K562 (cell line): Measurements from ENCODE around the gene OR52E4. TPM values are rescaled to one million over a fixed set of nuclear protein-coding genes. Genes with fewer than 3 reads are reported as not detected.

Experiments
- ATAC-seq: fragments of 200-7000 bp; cut with Tn5 transposase; 3 replicates; pipeline ENCODE4 v1.9.1; 2020; ENCODE audit warnings: moderate library complexity
- BruUV-seq: library from RNA; stranded (reverse); fragments of 400-500 nt; replicated peaks from 2 replicates; lab custom pipeline; 2021; lab: Mats Ljungman, UMichigan
- CTCF ChIA-PET: fragments of 300-600 bp; formaldehyde crosslinking; extraction: SDS; loops from one replicate; lab custom pipeline; 2021; ENCODE audit warnings: low intra/inter-chr PET ratio; lab: Yijun Ruan, JAX
- POLR2A ChIA-PET: fragments of 300-600, 350-650 bp; sonication (Branson Sonifier 250); formaldehyde crosslinking; extraction: SDS; loops from one replicate; lab custom pipeline; 2021; ENCODE audit warnings: antibody characterized with exemption, inconsistent platforms; lab: Yijun Ruan, JAX
- DNase-seq, 4 experiments: peaks; one replicate each; pipeline versions ENCODE4 v3.0.0 to v3.0.0-alpha.2; 2011 to 2018; ENCODE audit warnings: low spot score in 3 of 4, mixed read lengths in 3 of 4; ENCODE audit errors: extremely low read depth in 1 of 4
- FAIRE-seq: peaks from 2 replicates; lab custom pipeline; 2011; peaks lifted over from hg19 to GRCh38; lab: Jason Lieb, UNC
- H2AFZ ChIP-seq: 2 replicates; pipeline ENCODE4 v1.6.0; 2011; ENCODE audit warnings: low read depth, low read length, control low read depth, inconsistent platforms
- H3K27ac ChIP-seq: fragments of 200-600 bp; 3 replicates; pipeline ENCODE4 v1.8.0; 2011; ENCODE audit warnings: low read depth, mild to moderate bottlenecking, control low read depth, inconsistent platforms, low read length, moderate library complexity, mixed read lengths; ENCODE audit errors: extremely low read depth
- H3K27me3 ChIP-seq, 2 experiments: fragments of 300-600 bp in 1 of 2; 2 replicates in 1 of 2; 3 replicates in 1 of 2; pipeline versions ENCODE4 v1.6.0 to v1.8.0; 2011; ENCODE audit warnings: inconsistent platforms in 2 of 2, low read length in 2 of 2, mild to moderate bottlenecking in 1 of 2, mixed read lengths in 1 of 2, moderate library complexity in 1 of 2; ENCODE audit not compliant: control insufficient read depth in 2 of 2, insufficient read depth in 2 of 2
- H3K36me3 ChIP-seq: fragments of 300-600 bp; 3 replicates; pipeline ENCODE4 v1.8.0; 2011; ENCODE audit warnings: mild to moderate bottlenecking, low read length, inconsistent platforms; ENCODE audit not compliant: control insufficient read depth, insufficient read depth
- H3K4me1 ChIP-seq, 2 experiments: fragments of 200-600 bp in 1 of 2; replicated peaks in 1 of 2; 2 replicates in 1 of 2; 3 replicates in 1 of 2; pipeline versions ENCODE4 v1.5.1 to v1.8.0; 2011; ENCODE audit warnings: inconsistent platforms in 2 of 2, low read length in 2 of 2, mild to moderate bottlenecking in 1 of 2, mixed read lengths in 1 of 2, moderate library complexity in 1 of 2; ENCODE audit not compliant: control insufficient read depth in 2 of 2, insufficient read depth in 2 of 2
- H3K4me2 ChIP-seq: 2 replicates; pipeline ENCODE4 v1.6.1; 2011; ENCODE audit warnings: low read length, control low read depth, inconsistent platforms, mixed read lengths; ENCODE audit not compliant: insufficient read depth
- H3K4me3 ChIP-seq: fragments of 200-600 bp; sonication (generic), shearing (Covaris generic); 2 replicates; pipeline ENCODE4 v1.5.1; 2016; ENCODE audit warnings: control low read depth, inconsistent platforms
- H3K79me2 ChIP-seq: fragments of 200-600 bp; 3 replicates; pipeline ENCODE4 v1.8.0; 2011; ENCODE audit warnings: low read length, inconsistent platforms; ENCODE audit not compliant: control insufficient read depth, insufficient read depth
- H3K9ac ChIP-seq, 2 experiments: 2 replicates each; pipeline versions ENCODE4 v1.6.0 to v1.6.1; 2011; ENCODE audit warnings: low read depth in 2 of 2, low read length in 2 of 2, control low read depth in 1 of 2, inconsistent platforms in 1 of 2, mild to moderate bottlenecking in 1 of 2, mixed read lengths in 1 of 2; ENCODE audit not compliant: insufficient read depth in 1 of 2
- H3K9me1 ChIP-seq: one replicate; pipeline ENCODE4 v1.6.0; 2011; ENCODE audit warnings: inconsistent platforms, mild to moderate bottlenecking, low read length, moderate library complexity; ENCODE audit not compliant: control insufficient read depth, insufficient read depth
- H3K9me3 ChIP-seq: replicated peaks from 2 replicates; pipeline ENCODE4 v1.5.1; 2011; ENCODE audit warnings: low read depth, low read length, inconsistent platforms; ENCODE audit not compliant: control insufficient read depth, insufficient read depth
- H4K20me1 ChIP-seq: replicated peaks from 2 replicates; pipeline ENCODE4 v1.6.1; 2011; ENCODE audit warnings: low read length, inconsistent platforms, mixed read lengths; ENCODE audit not compliant: control insufficient read depth, insufficient read depth
- CHCHD3 ChIP-seq: fragments of 250-450 bp; sonication (Bioruptor Pico); IDR thresholded peaks from 2 replicates; pipeline ENCODE4 v2.1.2; 2022; ENCODE audit warnings: mild to moderate bottlenecking
- COPS2 ChIP-seq: fragments of 450-650 bp; conservative IDR thresholded peaks from 2 replicates; pipeline ENCODE4 v1.6.1; 2016; ENCODE audit warnings: mild to moderate bottlenecking, moderate library complexity
- CREB5 ChIP-seq: fragments of 250-450 bp; sonication (Bioruptor Pico); IDR thresholded peaks from 2 replicates; pipeline ENCODE4 v1.5.0; 2020; ENCODE audit warnings: mild to moderate bottlenecking
- DEAF1 ChIP-seq: fragments of 450-650 bp; formaldehyde crosslinking; IDR thresholded peaks from 2 replicates; pipeline ENCODE4 v1.4.0; 2020; ENCODE audit warnings: mild to moderate bottlenecking, moderate library complexity
- E2F3 ChIP-seq: fragments of 250-450 bp; sonication (Bioruptor Pico); IDR thresholded peaks from 2 replicates; pipeline ENCODE4 v1.4.0; 2020; ENCODE audit warnings: mild to moderate bottlenecking
- EP400 ChIP-seq: fragments of 450-650 bp; IDR thresholded peaks from 2 replicates; pipeline ENCODE4 v1.6.1; 2017; ENCODE audit warnings: antibody characterized with exemption, mild to moderate bottlenecking, moderate library complexity
- KAT7 ChIP-seq: sonication (generic); formaldehyde crosslinking; IDR thresholded peaks from 2 replicates; pipeline ENCODE4 v1.8.0; 2022; ENCODE audit warnings: missing genetic modification reagents, mild to moderate bottlenecking, borderline replicate concordance
- L3MBTL2 ChIP-seq: fragments of 450-650 bp; IDR thresholded peaks from 2 replicates; pipeline ENCODE4 v1.6.1; 2016; ENCODE audit warnings: mild to moderate bottlenecking, moderate library complexity
- MCM7 ChIP-seq, 2 experiments: fragments of 450-650 bp; IDR thresholded peaks; 2 replicates each; pipeline ENCODE4 v1.6.1; 2016 to 2018
- NUFIP1 ChIP-seq: fragments of 450-650 bp; IDR thresholded peaks from 2 replicates; pipeline ENCODE4 v1.6.1; 2018; ENCODE audit not compliant: partially characterized antibody
- SMARCA4 ChIP-seq: fragments of 450-650 bp; IDR thresholded peaks from 2 replicates; pipeline ENCODE4 v1.6.1; 2016
- SMARCA5 ChIP-seq: fragments of 450-650 bp; IDR thresholded peaks from 2 replicates; pipeline ENCODE4 v1.6.1; 2016
- ZNF239 ChIP-seq: fragments of 250-450 bp; sonication (Bioruptor Pico); IDR thresholded peaks from 2 replicates; pipeline ENCODE4 v1.4.0; 2020; ENCODE audit warnings: mild to moderate bottlenecking
- ZNF280B ChIP-seq: fragments of 250-450 bp; sonication (Bioruptor Pico); IDR thresholded peaks from 2 replicates; pipeline ENCODE4 v1.5.1; 2021; ENCODE audit warnings: mild to moderate bottlenecking
- ZNF347 ChIP-seq: fragments of 450-650 bp; formaldehyde crosslinking; IDR thresholded peaks from 2 replicates; pipeline ENCODE4 v1.4.0; 2020; ENCODE audit warnings: low read depth, mild to moderate bottlenecking, moderate library complexity
- ZNF436 ChIP-seq: fragments of 250-450, 450-650 bp; sonication (Bioruptor Pico); formaldehyde crosslinking; IDR thresholded peaks from 2 replicates; pipeline ENCODE4 v1.7.0; 2020; ENCODE audit warnings: mild to moderate bottlenecking
- WGBS: fragments of 100-300 bp; shearing (Covaris generic); methylation state at CpG from one replicate; pipeline ENCODE4 v1.1.6; 2016; ENCODE audit warnings: low coverage, mixed read lengths; ENCODE audit not compliant: insufficient coverage; ENCODE audit errors: missing lambda C conversion rate; 5-methylcytosine and 5-hydroxymethylcytosine counted together
- in situ Hi-C: fragments of 300-500 bp; cut with MboI; formaldehyde crosslinking; loops from 4 replicates; pipeline ENCODE4 v1.15.0; 2018; ENCODE audit warnings: inconsistent platforms, mixed read lengths
- intact Hi-C: fragments of 100-400 bp; cut with micrococcal nuclease; formaldehyde crosslinking; loops from 2 replicates; pipeline ENCODE4 v1.14.2; 2022
- polyA plus RNA-seq, 8 experiments: library from polyadenylated mRNA; depleted of rRNA in 4 of 8; stranded (reverse) in 5 of 8; unstranded in 3 of 8; fragments of >200 nt; fragmentation: Nextera tagmentation in 2 of 8; fragmentation: Illumina TruSeq in 1 of 8; extraction: Ambion mirVana in 2 of 8; extraction: Trizol in 1 of 8; gene quantifications; 2 replicates each; pipeline versions ENCODE4 v1.2.1 to v1.2.3, GENCODE V29; 2011 to 2014; ENCODE audit warnings: inconsistent platforms in 1 of 8, missing spikeins in 1 of 8
- total RNA-seq, 7 experiments: library from RNA; depleted of rRNA in 6 of 7; stranded (reverse); fragments of >200 nt in 6 of 7; fragmentation: Illumina TruSeq in 2 of 7; extraction: Trizol in 2 of 7; gene quantifications; 2 replicates each; pipeline versions ENCODE4 v1.2.1 to v1.2.3, GENCODE V29; 2011 to 2021; ENCODE audit warnings: low replicate concordance in 1 of 7

The OR52E4 gene
- total and polyA plus RNA-seq, 9 of the 15 experiments (the other 6 are each of a cell fraction or from before 2014, with no cell fraction given), result not detected

- H3K36me3 ChIP-seq, result no peaks in the 10 kb centered on the region
- no peaks in the 10 kb centered on the region for H3K9me1 ChIP-seq
- no peak for DNase-seq
- H2AFZ ChIP-seq, result no peak within 1 kb of the TSS
- in situ Hi-C loops (no loop called here), intact Hi-C loops (loop anchor here (5.0 to 10.0 kb wide), 2 partner anchors 296 to 398 kb away; partner anchors contain the start of gene TRIM6)
- no peak for FAIRE-seq
- no peak within 1 kb of the TSS for H3K4me3 ChIP-seq
- H3K9me3 ChIP-seq, result no peaks in the 10 kb centered on the region
- ChIA-PET CTCF (no interaction called here), POLR2A (no interaction called here)
- 3% methylated on average over 3 of the region's 3 CpGs for WGBS
- H3K27me3 ChIP-seq, result peaks cover 0 to 2% of the 10 kb centered on the region in 2 experiments; a peak in 1 of 5 replicates
- H3K79me2 ChIP-seq, result no peaks in the 10 kb centered on the region
- H3K4me1 ChIP-seq, result no peaks in the 10 kb centered on the region
- no peak within 1 kb of the TSS for H3K4me2 ChIP-seq
- no peaks in the 10 kb centered on the region for H4K20me1 ChIP-seq
- no peak within 1 kb of the TSS for H3K27ac ChIP-seq
- H3K9ac ChIP-seq, result no peak within 1 kb of the TSS
- no peak for ATAC-seq
- BruUV-seq, result no TSS peak
- TF ChIP-seq ZNF347 (CRISPR knock-in tag) (no peak), E2F3 (no peak), MCM7 (IDR thresholded peaks at IDR 0.05) (no peak), SMARCA5 (no peak), DEAF1 (CRISPR knock-in tag) (no peak), L3MBTL2 (no peak), CREB5 (CRISPR knock-in tag) (no peak), SMARCA4 (no peak), EP400 (no peak), COPS2 (no peak), NUFIP1 (no peak), KAT7 (CRISPR knock-in tag) (no peak), ZNF280B (no peak), ZNF436 (CRISPR knock-in tag) (no peak), CHCHD3 (CRISPR knock-in tag) (no peak), ZNF239 (CRISPR knock-in tag) (no peak)
These were observed 12.5 kb downstream of the OR52E4 start, which contains the start of gene OR52E5 for GRCh38 chr11:5892908-5893307. Gene OR52E5 (plus strand): TSS chr11:5893208. CDS start chr11:5900777, 7,569 bp downstream.
